HCT116 (cell line): Measurements from ENCODE around the gene RIN3.

Experiments
- CTCF ChIP-seq, 3 experiments: fragments of 200-600 bp in 1 of 3; sonication (generic) in 1 of 3; IDR thresholded peaks in 2 of 3; conservative IDR thresholded peaks in 1 of 3; 2 replicates each; pipeline ENCODE4 v1.5.1; 2012 to 2017; ENCODE audit warnings: low read depth in 2 of 3, low read length in 2 of 3, antibody characterized with exemption in 1 of 3, borderline replicate concordance in 1 of 3, control low read depth in 1 of 3, mild to moderate bottlenecking in 1 of 3, mixed read lengths in 1 of 3, mixed run types in 1 of 3, moderate library complexity in 1 of 3; ENCODE audit not compliant: insufficient read depth in 1 of 3
- POLR2A ChIP-seq: IDR thresholded peaks from 2 replicates; pipeline ENCODE4 v1.7.0; 2011; ENCODE audit warnings: borderline replicate concordance; ENCODE audit not compliant: insufficient read depth, insufficient read length; ENCODE audit errors: extremely low read depth
- REST ChIP-seq: IDR thresholded peaks from 2 replicates; pipeline ENCODE4 v1.6.1; 2012; ENCODE audit warnings: low read depth
- ZBTB33 ChIP-seq: IDR thresholded peaks from 2 replicates; pipeline ENCODE4 v1.6.1; 2011; ENCODE audit warnings: mild to moderate bottlenecking, low read length, moderate library complexity; ENCODE audit not compliant: insufficient replicate concordance; ENCODE audit errors: extremely low read depth
- ZNF274 ChIP-seq: fragments of 200-500 bp; sonication (Bioruptor generic); IDR thresholded peaks from 2 replicates; pipeline ENCODE4 v1.6.1; 2014; ENCODE audit warnings: mild to moderate bottlenecking, low read depth, low read length, inconsistent platforms

- no peak for TF ChIP-seq POLR2A
- TF ChIP-seq ZNF274 = no peak
- no peak for TF ChIP-seq REST
- TF ChIP-seq CTCF (IDR thresholded peaks at IDR 0.05 in 2 of 3, conservative IDR thresholded peaks at IDR 0.05 in 1 of 3; ENCODE audit: borderline replicate concordance in 1 of 3, insufficient read depth in 1 of 3, low read depth in 2 of 3, low read length in 2 of 3) = no peak
- no peak for TF ChIP-seq ZBTB33
Observed at GRCh38 chr14:92633274-92633616, 119.7 kb downstream of the RIN3 start.
